Parathyroid adenoma (tissue), 2 donors: ENCODE results near the gene DLG2.

Experiments used
- H2AFZ ChIP-seq: fragments of 300-600 bp; sonication (generic); one replicate; pipeline ENCODE4 v1.7.0; 2017; ENCODE audit warnings: antibody characterized with exemption, mild to moderate bottlenecking
- H3K27ac ChIP-seq: fragments of 300-600 bp; sonication (generic); one replicate; pipeline ENCODE4 v1.7.0; 2017
- H3K27me3 ChIP-seq: fragments of 300-600 bp; sonication (generic); one replicate; pipeline ENCODE4 v1.7.0; 2017; ENCODE audit warnings: low read length; ENCODE audit not compliant: control insufficient read depth, insufficient read depth
- H3K36me3 ChIP-seq: fragments of 300-600 bp; sonication (generic); one replicate; pipeline ENCODE4 v1.7.0; 2017; ENCODE audit warnings: low read length; ENCODE audit not compliant: control insufficient read depth, insufficient read depth
- H3K4me1 ChIP-seq: fragments of 300-600 bp; sonication (generic); one replicate; pipeline ENCODE4 v1.7.0; 2017; ENCODE audit warnings: control low read depth
- H3K4me2 ChIP-seq: fragments of 300-600 bp; sonication (generic); one replicate; pipeline ENCODE4 v1.7.0; 2017; ENCODE audit warnings: low read length
- H3K4me3 ChIP-seq: fragments of 300-600 bp; sonication (generic); one replicate; pipeline ENCODE4 v1.7.0; 2017; ENCODE audit warnings: low read depth, low read length
- H3K79me2 ChIP-seq: fragments of 300-600 bp; sonication (generic); one replicate; pipeline ENCODE4 v1.7.0; 2017; ENCODE audit warnings: control low read depth
- H3K9ac ChIP-seq: fragments of 300-600 bp; sonication (generic); one replicate; pipeline ENCODE4 v1.7.0; 2017; ENCODE audit warnings: mild to moderate bottlenecking
- H3K9me3 ChIP-seq: fragments of 300-600 bp; sonication (generic); one replicate; pipeline ENCODE4 v1.7.0; 2017; ENCODE audit warnings: low read length; ENCODE audit not compliant: control insufficient read depth
- CTCF ChIP-seq: fragments of 300-600 bp; sonication (generic); IDR thresholded peaks from one replicate; pipeline ENCODE4 v1.7.0; 2017; ENCODE audit warnings: antibody characterized with exemption, mild to moderate bottlenecking
- donor health status: primary hyperparathyroidism.

The DLG2 gene

GRCh38 chr11:84929738-84930137, 697.4 kb downstream of the DLG2 start:
- Histone ChIP-seq H3K4me1 (no peaks in the 10 kb centered on the region), H3K27me3 (no peaks in the 10 kb centered on the region), H2AFZ (no peak overlapping the region), H3K79me2 (no peaks in the 10 kb centered on the region), H3K9ac (no peak overlapping the region), H3K27ac (no peak overlapping the region), H3K36me3 (no peaks in the 10 kb centered on the region), H3K4me2 (no peak overlapping the region), H3K9me3 (no peaks in the 10 kb centered on the region), H3K4me3 (no peak overlapping the region)
- TF ChIP-seq CTCF, result no peak

GRCh38 chr11:84924154-84924692, 702.9 kb downstream of the DLG2 start:
- Histone ChIP-seq H3K36me3 (no peaks in the 10 kb centered on the region), H3K4me3 (no peak overlapping the region)
- no peak for TF ChIP-seq CTCF

GRCh38 chr11:84923489-84923888, 703.7 kb downstream of the DLG2 start:
- H3K4me1 ChIP-seq, result no peaks in the 10 kb centered on the region
- no peak for TF ChIP-seq CTCF
- no peaks in the 10 kb centered on the region for H3K36me3 ChIP-seq
- no peaks in the 10 kb centered on the region for H3K79me2 ChIP-seq
- no peak overlapping the region for H3K27ac ChIP-seq
- no peak overlapping the region for H3K9ac ChIP-seq
- no peak overlapping the region for H3K4me2 ChIP-seq
- H3K4me3 ChIP-seq, result no peak overlapping the region
- H3K27me3 ChIP-seq, result no peaks in the 10 kb centered on the region
- no peak overlapping the region for H2AFZ ChIP-seq
- no peaks in the 10 kb centered on the region for H3K9me3 ChIP-seq

More at GRCh38 chr11:84924154-84924692, 702.9 kb downstream of the DLG2 start:
- Histone ChIP-seq H3K27me3 (no peaks in the 10 kb centered on the region), H3K79me2 (no peaks in the 10 kb centered on the region), H3K9ac (no peak overlapping the region), H2AFZ (no peak overlapping the region), H3K27ac (no peak overlapping the region), H3K9me3 (no peaks in the 10 kb centered on the region), H3K4me1 (no peaks in the 10 kb centered on the region), H3K4me2 (no peak overlapping the region)

GRCh38 chr11:84922836-84923235, 704.3 kb downstream of the DLG2 start:
- H3K4me3 ChIP-seq, result no peak overlapping the region
- no peak overlapping the region for H3K4me2 ChIP-seq
- no peaks in the 10 kb centered on the region for H3K9me3 ChIP-seq
- H2AFZ ChIP-seq, result no peak overlapping the region
- no peaks in the 10 kb centered on the region for H3K79me2 ChIP-seq
- TF ChIP-seq CTCF, result no peak
- H3K4me1 ChIP-seq, result no peaks in the 10 kb centered on the region
- no peak overlapping the region for H3K27ac ChIP-seq
- H3K9ac ChIP-seq, result no peak overlapping the region
- no peaks in the 10 kb centered on the region for H3K36me3 ChIP-seq
- no peaks in the 10 kb centered on the region for H3K27me3 ChIP-seq

GRCh38 chr11:84922212-84922805, 704.8 kb downstream of the DLG2 start:
- Histone ChIP-seq H3K9me3 (no peaks in the 10 kb centered on the region), H3K4me2 (no peak overlapping the region), H3K27ac (no peak overlapping the region), H2AFZ (no peak overlapping the region), H3K27me3 (no peaks in the 10 kb centered on the region), H3K36me3 (no peaks in the 10 kb centered on the region), H3K4me3 (no peak overlapping the region), H3K79me2 (no peaks in the 10 kb centered on the region), H3K4me1 (no peaks in the 10 kb centered on the region), H3K9ac (no peak overlapping the region)
- no peak for TF ChIP-seq CTCF
